ENCODE measurements around the gene DGCR8.

DGCR8 gene

GRCh38 chr22:20140521-20140964 is 60.5 kb downstream of the DGCR8 start:
- no peaks in the 10 kb centered on the region for H3K9me3 ChIP-seq (ENCODE audit: low read depth, low read length)
- no peak overlapping the region for H3K4me3 ChIP-seq
- no peak for DNase-seq (ENCODE audit: low read depth, low spot score)
- no peaks in the 10 kb centered on the region for H3K36me3 ChIP-seq (ENCODE audit: insufficient read depth, low read length)
- H3K27ac ChIP-seq, result no peak overlapping the region
- TF ChIP-seq EZH2 (IDR thresholded peaks at IDR 0.05) (no peak), FOXP2 (optimal IDR thresholded peaks at IDR 0.05; ENCODE audit: control extremely low read depth, extremely low read length, insufficient read depth) (no peak), POLR2AphosphoS5 (IDR thresholded peaks at IDR 0.05; ENCODE audit: borderline replicate concordance, low read depth, low read length) (no peak)
- H3K9ac ChIP-seq (ENCODE audit: insufficient read length), result no peak overlapping the region

DNA sequence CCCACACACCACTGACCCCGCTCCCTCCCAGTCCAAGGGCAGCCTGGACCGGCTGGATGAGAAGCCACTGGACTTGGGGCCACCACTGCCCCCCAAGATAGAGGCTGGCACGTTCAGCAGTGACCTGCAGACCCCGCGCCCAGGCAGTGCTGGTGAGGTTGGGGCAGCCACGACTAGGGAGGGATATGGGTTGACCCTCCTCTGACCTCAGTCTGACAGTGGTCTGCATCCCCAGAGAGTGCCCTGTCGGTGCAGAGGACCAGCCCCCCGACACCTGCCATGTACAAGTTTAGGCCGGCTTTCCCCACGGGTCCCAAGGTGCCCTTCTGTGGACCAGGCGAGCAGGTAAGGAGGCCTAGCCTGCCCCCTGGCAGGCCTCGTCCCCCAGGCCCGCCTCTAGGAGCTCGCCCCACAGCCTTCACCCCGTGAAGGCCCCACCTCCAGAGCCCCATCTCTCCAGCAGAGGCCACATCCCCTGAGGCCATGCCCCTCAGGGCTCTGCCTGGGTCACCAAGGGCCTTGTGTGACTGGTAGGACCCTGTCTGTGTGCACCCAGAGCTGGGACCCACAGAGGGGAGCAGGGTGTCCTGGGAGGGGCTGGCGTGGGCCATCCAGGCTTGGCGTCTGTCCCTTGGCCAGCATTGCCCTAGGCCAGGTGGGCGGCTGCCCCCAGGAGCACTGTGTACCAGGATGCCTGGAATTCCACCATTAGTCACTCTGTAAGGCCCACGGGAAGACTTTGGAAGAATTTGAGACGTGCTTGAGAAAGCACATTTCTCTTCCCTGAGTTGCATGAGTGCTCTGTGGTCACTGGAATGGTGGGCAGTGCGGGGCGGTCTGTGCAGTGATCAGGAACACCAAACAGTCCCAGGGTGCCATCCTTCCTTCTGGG is 61.4 kb downstream of the DGCR8 start:
- no peak for DNase-seq (ENCODE audit: low read depth, low spot score)
- TF ChIP-seq POLR2AphosphoS5 (IDR thresholded peaks at IDR 0.05; ENCODE audit: borderline replicate concordance, low read depth, low read length) (no peak), EZH2 (IDR thresholded peaks at IDR 0.05) (no peak), FOXP2 (optimal IDR thresholded peaks at IDR 0.05; ENCODE audit: control extremely low read depth, extremely low read length, insufficient read depth) (no peak)
- no peak overlapping the region for H3K27ac ChIP-seq
- no peaks in the 10 kb centered on the region for H3K9me3 ChIP-seq (ENCODE audit: low read depth, low read length)
- no peaks in the 10 kb centered on the region for H3K36me3 ChIP-seq (ENCODE audit: insufficient read depth, low read length)
- H3K4me3 ChIP-seq, result no peak overlapping the region
- no peak overlapping the region for H3K9ac ChIP-seq (ENCODE audit: insufficient read length)

GRCh38 chr22:20142711-20143621 is 62.9 kb downstream of the DGCR8 start:
- H3K36me3 ChIP-seq (ENCODE audit: insufficient read depth, low read length), result no peaks in the 10 kb centered on the region
- H3K27ac ChIP-seq, result no peak overlapping the region
- H3K9me3 ChIP-seq (ENCODE audit: low read depth, low read length), result no peaks in the 10 kb centered on the region
- TF ChIP-seq FOXP2 (optimal IDR thresholded peaks at IDR 0.05; ENCODE audit: control extremely low read depth, extremely low read length, insufficient read depth) (no peak), POLR2AphosphoS5 (IDR thresholded peaks at IDR 0.05; ENCODE audit: borderline replicate concordance, low read depth, low read length) (no peak), EZH2 (IDR thresholded peaks at IDR 0.05) (no peak)
- H3K9ac ChIP-seq (ENCODE audit: insufficient read length), result no peak overlapping the region
- no peak overlapping the region for H3K4me3 ChIP-seq
- DNase-seq (ENCODE audit: low read depth, low spot score), result no peak

DNA sequence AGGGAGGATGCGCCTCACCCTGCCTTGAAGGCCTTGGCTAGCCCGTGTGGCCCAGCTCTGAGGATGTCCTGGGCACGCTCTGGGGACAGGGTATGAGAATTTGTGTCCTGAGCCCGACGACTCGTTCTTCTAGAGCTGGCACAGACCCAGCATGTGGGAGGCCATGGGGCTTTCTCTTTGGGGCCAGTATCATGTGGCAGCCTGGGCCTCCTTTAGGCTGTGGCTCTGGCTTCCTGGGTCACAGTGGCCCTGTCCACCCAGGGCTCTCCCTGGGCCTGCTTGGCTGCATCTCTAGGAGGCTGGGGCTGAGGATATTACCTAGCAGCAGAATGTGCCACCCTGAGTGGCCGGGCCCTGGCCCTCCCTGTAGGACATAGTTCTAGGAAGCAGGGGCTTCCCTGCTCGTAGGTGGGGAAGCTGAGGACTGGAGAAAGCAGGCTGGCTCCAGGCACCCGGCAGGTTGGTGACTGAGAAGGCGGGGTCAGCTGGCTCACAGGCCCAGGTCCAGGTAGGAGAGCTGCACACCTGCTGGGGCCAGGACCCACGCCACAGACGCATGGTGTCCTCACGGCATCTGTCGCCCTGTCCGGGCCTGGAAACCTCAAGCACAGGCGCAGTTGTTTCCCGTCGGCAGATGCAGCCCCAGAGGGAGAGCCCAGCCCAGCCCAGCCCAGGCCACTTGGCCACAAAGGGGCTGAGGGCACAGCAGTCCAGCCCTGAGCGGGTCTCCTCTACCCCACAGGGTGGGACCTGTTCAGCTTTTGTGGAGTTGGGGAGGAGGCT is 64.0 kb downstream of the DGCR8 start:
- Histone ChIP-seq H3K4me3 (no peak overlapping the region), H3K9me3 (ENCODE audit: low read depth, low read length) (no peaks in the 10 kb centered on the region), H3K36me3 (ENCODE audit: insufficient read depth, low read length) (no peaks in the 10 kb centered on the region), H3K9ac (ENCODE audit: insufficient read length) (no peak overlapping the region), H3K27ac (no peak overlapping the region)
- TF ChIP-seq EZH2 (IDR thresholded peaks at IDR 0.05) (no peak), FOXP2 (optimal IDR thresholded peaks at IDR 0.05; ENCODE audit: control extremely low read depth, extremely low read length, insufficient read depth) (no peak), POLR2AphosphoS5 (IDR thresholded peaks at IDR 0.05; ENCODE audit: borderline replicate concordance, low read depth, low read length) (no peak)
- no peak for DNase-seq (ENCODE audit: low read depth, low spot score)

- TF ChIP-seq EZH2 (IDR thresholded peaks at IDR 0.05) (no peak), POLR2AphosphoS5 (IDR thresholded peaks at IDR 0.05; ENCODE audit: borderline replicate concordance, low read depth, low read length) (no peak), FOXP2 (optimal IDR thresholded peaks at IDR 0.05; ENCODE audit: control extremely low read depth, extremely low read length, insufficient read depth) (no peak)
- Histone ChIP-seq H3K27ac (no peak overlapping the region), H3K4me3 (no peak overlapping the region), H3K36me3 (ENCODE audit: insufficient read depth, low read length) (no peaks in the 10 kb centered on the region), H3K9me3 (ENCODE audit: low read depth, low read length) (no peaks in the 10 kb centered on the region), H3K9ac (ENCODE audit: insufficient read length) (no peak overlapping the region)
- DNase-seq (ENCODE audit: low read depth, low spot score), result no peak
Measured at GRCh38 chr22:20145206-20145831, 65.3 kb downstream of the DGCR8 start.

GRCh38 chr22:20145832-20146223 is 65.8 kb downstream of the DGCR8 start:
- no peak for TF ChIP-seq EZH2 (IDR thresholded peaks at IDR 0.05)
- Histone ChIP-seq H3K4me3 (no peak overlapping the region), H3K36me3 (ENCODE audit: insufficient read depth, low read length) (no peaks in the 10 kb centered on the region), H3K9ac (ENCODE audit: insufficient read length) (no peak overlapping the region), H3K9me3 (ENCODE audit: low read depth, low read length) (no peaks in the 10 kb centered on the region), H3K27ac (no peak overlapping the region)
- no peak for DNase-seq (ENCODE audit: low read depth, low spot score)

DNA sequence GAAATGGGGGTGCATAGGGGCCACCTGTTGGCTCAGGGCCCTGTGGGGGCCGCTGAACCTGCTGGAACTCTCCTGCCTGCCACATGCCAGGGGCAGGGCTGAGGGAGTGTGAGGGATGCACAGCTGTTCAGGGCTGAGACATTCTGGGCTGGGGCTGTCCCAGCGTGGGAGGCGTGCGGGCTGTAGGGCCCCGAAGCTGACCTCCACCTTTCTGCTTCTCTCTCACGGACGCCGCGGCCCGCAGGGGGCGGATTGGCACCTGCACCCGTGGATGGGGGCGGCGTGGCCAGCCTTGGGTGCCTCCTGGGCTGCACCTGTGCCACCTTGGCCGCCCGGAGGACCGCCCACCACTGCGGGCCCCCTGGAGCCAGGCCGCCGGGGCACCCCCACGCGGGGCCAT is 66.7 kb downstream of the DGCR8 start:
- Histone ChIP-seq H3K4me3 (no peak overlapping the region), H3K9me3 (ENCODE audit: low read depth, low read length) (no peaks in the 10 kb centered on the region), H3K9ac (ENCODE audit: insufficient read length) (no peak overlapping the region), H3K27ac (no peak overlapping the region), H3K36me3 (ENCODE audit: insufficient read depth, low read length) (no peaks in the 10 kb centered on the region)
- DNase-seq (ENCODE audit: low read depth, low spot score), result no peak
- TF ChIP-seq EZH2 (IDR thresholded peaks at IDR 0.05) (no peak), FOXP2 (optimal IDR thresholded peaks at IDR 0.05; ENCODE audit: control extremely low read depth, extremely low read length, insufficient read depth) (no peak), POLR2AphosphoS5 (IDR thresholded peaks at IDR 0.05; ENCODE audit: borderline replicate concordance, low read depth, low read length) (no peak)
